Measurements from ENCODE around the gene CIRBP. TPM values are rescaled to one million over a fixed set of nuclear protein-coding genes. Genes with fewer than 3 reads are reported as not detected.
"Not testable (repeated sequence)": the region's sequence is repeated elsewhere in the genome, so short reads cannot be mapped to it uniquely, and the experiment has no call there.

Gene CIRBP
- polyA plus RNA-seq, 2 donors: 231 to 265 TPM

DNA sequence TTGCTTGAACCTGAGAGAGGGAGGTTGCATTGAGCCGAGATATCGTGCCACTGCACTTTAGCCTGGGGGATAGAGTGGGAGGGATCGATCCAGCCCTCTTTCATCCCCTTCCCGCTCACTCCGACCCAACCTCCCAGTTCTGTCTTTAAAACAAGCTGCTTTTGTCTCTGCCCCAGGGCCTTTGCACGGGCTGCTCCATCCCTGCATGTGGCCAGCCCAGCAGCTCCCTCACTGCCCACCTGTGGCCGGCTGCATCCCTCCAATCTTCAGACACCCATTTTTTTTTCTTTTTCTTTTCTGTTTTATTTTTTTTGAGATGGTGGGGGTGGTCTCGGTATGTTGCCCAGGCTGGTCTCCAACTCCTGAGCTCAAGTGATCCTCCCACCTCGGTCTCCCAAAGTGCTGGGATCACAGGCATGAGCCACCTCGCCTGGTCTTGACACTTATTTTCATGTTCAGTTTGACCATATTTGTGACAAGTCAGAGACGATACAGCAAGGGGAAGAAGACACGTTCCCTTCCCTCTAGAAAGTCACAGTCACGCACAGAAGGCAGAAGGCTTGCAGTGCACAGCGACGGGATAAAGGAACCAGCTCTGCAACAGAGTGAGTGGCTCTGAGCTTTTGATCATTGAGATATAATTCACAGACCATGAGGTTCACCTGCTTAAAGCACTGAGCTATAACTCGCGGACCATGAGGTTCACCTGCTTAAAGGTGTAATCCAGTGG is 48.3 kb downstream of the CIRBP start:
- H3K27ac ChIP-seq (ENCODE audit: low read depth in 2 of 2, low read length in 1 of 2): no peak overlapping the region
- H3K27me3 ChIP-seq (ENCODE audit: control insufficient read depth in 1 of 2, insufficient read depth in 2 of 2, low read length in 2 of 2): peaks cover 6% of the 10 kb centered on the region in 2 donors
- no peaks in the 10 kb centered on the region for H3K9me3 ChIP-seq (ENCODE audit: control insufficient read depth in 2 of 2, insufficient read depth in 1 of 2, low read depth in 1 of 2, low read length in 1 of 2)
- WGBS, 2 donors: 64 to 66% methylated on average over 17 of the region's 17 CpGs
- H3K4me3 ChIP-seq (ENCODE audit: low read depth in 1 of 2, low read length in 2 of 2): no peak overlapping the region
- no peaks in the 10 kb centered on the region for H3K36me3 ChIP-seq (ENCODE audit: control insufficient read depth in 2 of 2, insufficient read depth in 2 of 2, low read length in 1 of 2)
- H3K4me1 ChIP-seq (ENCODE audit: control insufficient read depth in 2 of 2, insufficient read depth in 2 of 2, low read length in 1 of 2): peaks cover 0 to 8% of the 10 kb centered on the region in 2 donors

DNA sequence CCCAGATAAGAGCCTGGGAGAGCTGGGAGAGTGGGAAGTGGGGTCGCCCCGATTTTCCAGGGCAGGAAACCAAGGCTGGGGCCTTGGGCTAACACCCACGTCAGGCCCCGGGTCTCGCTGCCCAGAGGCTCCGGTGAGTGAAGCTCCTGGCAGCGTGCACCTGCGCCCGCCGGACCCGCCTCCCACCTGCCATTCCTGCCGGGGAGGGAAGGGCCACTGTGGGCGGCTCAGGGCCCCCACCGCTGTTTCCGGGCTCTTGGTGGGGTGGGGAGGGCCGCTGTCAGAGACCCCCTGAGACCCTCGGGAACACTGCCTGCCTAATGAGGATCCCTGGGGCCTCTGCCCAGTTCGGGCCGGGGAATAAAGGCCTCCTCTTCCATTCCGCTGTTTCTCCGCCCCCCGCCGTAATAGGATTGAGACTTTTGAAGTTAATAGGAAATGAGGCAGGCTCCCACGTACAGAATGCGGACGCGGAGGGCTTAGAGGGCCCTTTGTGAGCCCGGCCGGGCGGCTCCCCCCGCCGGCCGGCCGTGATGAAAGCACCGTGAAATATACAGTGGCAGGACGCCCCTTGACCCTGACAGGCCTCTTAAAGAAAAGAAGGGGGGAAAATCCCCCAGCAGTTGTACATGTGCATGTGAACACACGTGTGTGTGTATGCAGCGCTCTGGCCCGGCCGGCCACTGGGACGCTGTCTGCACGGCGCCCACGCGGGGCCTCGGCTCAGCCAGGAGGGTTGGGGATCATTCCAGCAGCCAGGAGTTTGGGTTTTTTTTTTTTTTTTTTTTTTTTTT is 49.7 kb downstream of the CIRBP start:
- Histone ChIP-seq H3K27me3 (ENCODE audit: control insufficient read depth in 1 of 2, insufficient read depth in 2 of 2, low read length in 2 of 2) (peaks cover 6% of the 10 kb centered on the region in 2 donors), H3K4me3 (ENCODE audit: low read depth in 1 of 2, low read length in 2 of 2) (no peak overlapping the region), H3K4me1 (ENCODE audit: control insufficient read depth in 2 of 2, insufficient read depth in 2 of 2, low read length in 1 of 2) (peaks cover under 1 to 4% of the 10 kb centered on the region in 2 donors), H3K9me3 (ENCODE audit: control insufficient read depth in 2 of 2, insufficient read depth in 1 of 2, low read depth in 1 of 2, low read length in 1 of 2) (no peaks in the 10 kb centered on the region), H3K36me3 (ENCODE audit: control insufficient read depth in 2 of 2, insufficient read depth in 2 of 2, low read length in 1 of 2) (no peaks in the 10 kb centered on the region), H3K27ac (ENCODE audit: low read depth in 2 of 2, low read length in 1 of 2) (no peak overlapping the region)
- WGBS, 2 donors: 31 to 46% methylated on average over 46 of the region's 46 CpGs

DNA sequence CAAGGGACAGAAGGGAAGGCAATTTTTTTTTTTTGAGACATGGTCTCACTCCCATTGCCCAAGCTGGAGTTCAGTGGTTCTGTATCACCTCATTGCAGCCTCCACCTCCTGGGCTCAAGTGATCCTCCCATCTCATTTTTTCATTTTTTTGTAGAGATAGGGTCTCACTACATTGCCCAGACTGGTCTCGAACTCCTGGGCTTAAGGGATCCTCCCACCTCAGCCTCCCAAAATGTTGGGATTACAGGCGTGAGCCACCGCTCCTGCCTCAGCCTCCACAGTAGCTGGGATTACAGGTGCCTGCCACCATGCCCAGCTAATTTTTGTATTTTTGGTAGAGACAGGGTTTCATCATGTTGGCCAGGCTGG is 51.1 kb downstream of the CIRBP start:
- 92 to 94% methylated on average over 3 of the region's 3 CpGs for WGBS, 2 donors
- H3K36me3 ChIP-seq (ENCODE audit: control insufficient read depth in 2 of 2, insufficient read depth in 2 of 2, low read length in 1 of 2); H3K27ac ChIP-seq (ENCODE audit: low read depth in 2 of 2, low read length in 1 of 2); H3K9me3 ChIP-seq (ENCODE audit: control insufficient read depth in 2 of 2, insufficient read depth in 1 of 2, low read depth in 1 of 2, low read length in 1 of 2); H3K4me3 ChIP-seq (ENCODE audit: low read depth in 1 of 2, low read length in 2 of 2); H3K4me1 ChIP-seq (ENCODE audit: control insufficient read depth in 2 of 2, insufficient read depth in 2 of 2, low read length in 1 of 2); H3K27me3 ChIP-seq (ENCODE audit: control insufficient read depth in 1 of 2, insufficient read depth in 2 of 2, low read length in 2 of 2): not testable (repeated sequence)

DNA sequence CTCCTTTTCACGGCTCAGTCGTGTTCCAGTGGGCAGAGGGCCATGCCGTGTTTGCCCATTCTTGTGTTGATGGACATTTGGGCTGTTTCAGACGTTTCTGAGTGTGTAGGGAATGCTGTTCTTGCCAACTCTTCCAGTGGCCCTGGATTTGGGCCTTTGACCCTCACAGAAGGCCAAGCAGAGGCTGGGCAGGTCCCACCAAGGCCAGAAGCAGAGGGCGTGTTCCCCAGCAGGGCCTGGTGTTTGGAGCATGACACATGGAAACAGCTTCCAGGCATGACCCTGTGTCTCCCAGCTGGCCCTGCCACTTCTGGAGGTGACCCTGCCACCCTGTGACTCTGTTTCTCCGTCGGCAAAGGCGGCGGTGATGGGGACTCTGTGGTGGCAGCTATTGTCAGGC is 52.4 kb downstream of the CIRBP start:
- H3K27me3 ChIP-seq (ENCODE audit: control insufficient read depth in 1 of 2, insufficient read depth in 2 of 2, low read length in 2 of 2): peaks cover under 1 to 8% of the 10 kb centered on the region in 2 donors
- no peaks in the 10 kb centered on the region for H3K9me3 ChIP-seq (ENCODE audit: control insufficient read depth in 2 of 2, insufficient read depth in 1 of 2, low read depth in 1 of 2, low read length in 1 of 2)
- no peaks in the 10 kb centered on the region for H3K36me3 ChIP-seq (ENCODE audit: control insufficient read depth in 2 of 2, insufficient read depth in 2 of 2, low read length in 1 of 2)
- no peak overlapping the region for H3K4me3 ChIP-seq (ENCODE audit: low read depth in 1 of 2, low read length in 2 of 2)
- no peak overlapping the region for H3K27ac ChIP-seq (ENCODE audit: low read depth in 2 of 2, low read length in 1 of 2)
- H3K4me1 ChIP-seq (ENCODE audit: control insufficient read depth in 2 of 2, insufficient read depth in 2 of 2, low read length in 1 of 2): peaks cover 8 to 10% of the 10 kb centered on the region in 2 donors
- 82 to 85% methylated on average over 9 of the region's 9 CpGs for WGBS, 2 donors

DNA sequence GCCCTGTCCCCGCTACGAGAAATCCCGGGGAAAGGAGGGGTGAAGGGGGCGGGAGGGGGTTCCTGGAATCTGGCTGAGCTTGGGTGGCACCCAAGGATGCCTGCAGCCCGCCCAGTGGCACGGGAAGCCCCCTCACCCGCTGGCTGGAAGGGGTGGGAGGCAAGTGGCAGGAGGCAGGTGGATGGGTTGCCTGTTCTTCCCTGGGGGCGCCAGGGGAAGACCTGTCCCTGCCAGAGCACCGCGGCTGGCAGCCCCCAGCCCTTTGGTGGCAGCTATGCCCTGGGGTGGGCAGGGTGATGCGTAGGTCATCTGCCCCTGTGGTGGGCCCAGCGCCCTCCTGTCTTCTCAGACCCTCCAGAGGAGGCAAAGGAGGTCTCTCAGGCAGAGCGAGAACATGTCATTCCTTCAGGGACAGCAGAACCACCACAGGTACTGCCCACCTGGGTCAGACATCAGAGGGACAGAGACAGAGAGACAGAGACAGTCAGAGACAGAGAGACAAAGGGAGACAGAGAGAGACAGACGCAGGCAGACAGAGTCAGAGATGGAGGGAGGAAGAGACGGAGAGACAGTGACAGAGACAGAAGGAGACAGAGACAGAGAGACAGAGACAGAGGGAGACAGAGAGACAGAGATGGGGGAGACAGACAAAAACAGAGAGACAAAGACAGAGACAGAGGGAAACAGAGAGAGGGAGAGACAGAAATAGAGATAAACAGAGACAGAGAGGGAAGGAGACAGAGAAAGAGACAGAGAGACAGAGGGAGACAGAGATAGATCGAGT is 53.3 kb downstream of the CIRBP start:
- Histone ChIP-seq H3K4me3 (ENCODE audit: low read depth in 1 of 2, low read length in 2 of 2) (no peak overlapping the region), H3K9me3 (ENCODE audit: control insufficient read depth in 2 of 2, insufficient read depth in 1 of 2, low read depth in 1 of 2, low read length in 1 of 2) (no peaks in the 10 kb centered on the region), H3K36me3 (ENCODE audit: control insufficient read depth in 2 of 2, insufficient read depth in 2 of 2, low read length in 1 of 2) (no peaks in the 10 kb centered on the region), H3K4me1 (ENCODE audit: control insufficient read depth in 2 of 2, insufficient read depth in 2 of 2, low read length in 1 of 2) (peaks cover 8 to 10% of the 10 kb centered on the region in 2 donors), H3K27ac (ENCODE audit: low read depth in 2 of 2, low read length in 1 of 2) (no peak overlapping the region), H3K27me3 (ENCODE audit: control insufficient read depth in 1 of 2, insufficient read depth in 2 of 2, low read length in 2 of 2) (peaks cover 0 to 8% of the 10 kb centered on the region in 2 donors)
- whole genome bisulfite sequencing, 2 donors: 85 to 86% methylated on average over 15 to 16 of the region's 16 CpGs

DNA sequence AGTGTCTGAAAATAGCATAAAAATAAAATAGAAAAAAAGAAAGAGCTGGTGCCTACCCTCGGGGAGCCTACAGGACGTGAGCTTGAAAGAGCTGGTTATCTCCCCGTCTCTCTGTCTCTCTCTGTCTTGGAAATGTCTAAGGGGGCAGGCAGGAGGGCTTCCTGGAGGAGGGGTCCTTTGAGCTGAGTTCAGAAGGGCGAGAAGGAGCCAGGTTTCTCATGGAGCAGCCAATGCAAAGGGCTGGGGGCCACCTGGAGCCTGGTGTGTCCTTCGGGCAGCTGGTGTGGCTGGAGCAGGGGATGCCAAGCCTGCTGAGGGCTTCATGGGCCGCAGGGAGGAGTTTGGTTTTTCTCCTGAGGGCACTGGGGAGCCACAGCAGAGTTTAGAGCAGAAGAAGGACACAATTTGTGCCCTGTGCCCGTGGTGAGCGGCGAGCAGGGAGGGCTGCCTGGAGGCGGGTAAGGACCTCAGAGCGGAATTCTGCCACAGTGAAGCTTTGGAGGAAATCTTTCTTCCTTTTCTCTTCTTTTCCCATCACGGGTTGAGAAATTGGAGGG is 55.2 kb downstream of the CIRBP start:
- Histone ChIP-seq H3K36me3 (ENCODE audit: control insufficient read depth in 2 of 2, insufficient read depth in 2 of 2, low read length in 1 of 2) (no peaks in the 10 kb centered on the region), H3K9me3 (ENCODE audit: control insufficient read depth in 2 of 2, insufficient read depth in 1 of 2, low read depth in 1 of 2, low read length in 1 of 2) (no peaks in the 10 kb centered on the region), H3K4me1 (ENCODE audit: control insufficient read depth in 2 of 2, insufficient read depth in 2 of 2, low read length in 1 of 2) (peaks cover 8 to 10% of the 10 kb centered on the region in 2 donors), H3K27ac (ENCODE audit: low read depth in 2 of 2, low read length in 1 of 2) (no peak overlapping the region), H3K27me3 (ENCODE audit: control insufficient read depth in 1 of 2, insufficient read depth in 2 of 2, low read length in 2 of 2) (peaks cover 0 to 4% of the 10 kb centered on the region in 2 donors), H3K4me3 (ENCODE audit: low read depth in 1 of 2, low read length in 2 of 2) (no peak overlapping the region)
- 78 to 86% methylated on average over 11 to 12 of the region's 12 CpGs for WGBS, 2 donors

Other genes with a start within 250 kb of the CIRBP start
- gene TMEM259, start 248.2 kb upstream of the CIRBP start, polyA plus RNA-seq: 100 to 1,000 TPM; 142 to 238 TPM
- not detected for gene RNU6-2, start 247.8 kb upstream of the CIRBP start, polyA plus RNA-seq
- gene CNN2, start 242.7 kb upstream of the CIRBP start, polyA plus RNA-seq: 100 to 1,000 TPM in 1 of 2 donors, 10 to 100 TPM in 1; 84.4 to 106 TPM
- 10 to 100 TPM; 11.4 to 26.4 TPM for gene ABCA7, start 229.2 kb upstream of the CIRBP start, polyA plus RNA-seq
- 10 to 100 TPM in 1 of 2 donors, 1 to 10 TPM in 1; 8.9 to 17.7 TPM for gene ARHGAP45, start 202.2 kb upstream of the CIRBP start, polyA plus RNA-seq
- gene POLR2E, start 174.0 kb upstream of the CIRBP start, polyA plus RNA-seq: 100 to 1,000 TPM in 1 of 2 donors, 10 to 100 TPM in 1; 77.9 to 162 TPM
- 100 to 1,000 TPM; 271 to 294 TPM for gene GPX4, start 165.3 kb upstream of the CIRBP start, polyA plus RNA-seq
- gene SBNO2, start 95.1 kb upstream of the CIRBP start, polyA plus RNA-seq: 10 to 100 TPM; 43.1 to 56.5 TPM
- 10 to 100 TPM; 38.8 to 61.4 TPM for gene STK11, start 63.6 kb upstream of the CIRBP start, polyA plus RNA-seq
- gene CBARP, start 31.3 kb upstream of the CIRBP start, polyA plus RNA-seq: 1 to 10 TPM in 1 of 2 donors, under 1 TPM in 1; 0.95 to 1.3 TPM
- gene ATP5F1D, start 27.6 kb upstream of the CIRBP start, polyA plus RNA-seq: 100 to 1,000 TPM; 234 to 289 TPM
- gene MIDN, start 20.7 kb upstream of the CIRBP start, polyA plus RNA-seq: 10 to 100 TPM; 36.4 to 38.7 TPM
- 10 to 100 TPM; 45.8 to 46.7 TPM for gene FAM174C, start 6.2 kb downstream of the CIRBP start, polyA plus RNA-seq
- under 1 TPM; 0.18 to 0.39 TPM for gene EFNA2, start 16.5 kb downstream of the CIRBP start, polyA plus RNA-seq
- 100 to 1,000 TPM; 106 to 160 TPM for gene NDUFS7, start 114.6 kb downstream of the CIRBP start, polyA plus RNA-seq
- gene GAMT, start 132.2 kb downstream of the CIRBP start, polyA plus RNA-seq: 10 to 100 TPM; 10.9 to 18.4 TPM
- gene DAZAP1, start 138.3 kb downstream of the CIRBP start, polyA plus RNA-seq: 10 to 100 TPM; 64.9 to 75.3 TPM
- 1,000 to 10,000 TPM; 2,888 to 3,260 TPM for gene RPS15, start 169.1 kb downstream of the CIRBP start, polyA plus RNA-seq
- under 1 TPM; 0.02 to 0.10 TPM for gene APC2, start 180.8 kb downstream of the CIRBP start, polyA plus RNA-seq
- gene C19orf25, start 209.9 kb downstream of the CIRBP start, polyA plus RNA-seq: 10 to 100 TPM; 17.8 to 28.1 TPM
- 1 to 10 TPM; 1.9 to 4.0 TPM for gene PCSK4, start 221.0 kb downstream of the CIRBP start, polyA plus RNA-seq
- 10 to 100 TPM; 10.1 to 14.4 TPM for gene REEP6, start 221.8 kb downstream of the CIRBP start, polyA plus RNA-seq
- 10 to 100 TPM; 10.9 to 13.0 TPM for gene ADAMTSL5, start 243.7 kb downstream of the CIRBP start, polyA plus RNA-seq

Data from esophagus (tissue), 2 donors.